HG03354 (cell line): Measurements from ENCODE around the gene WNK1.
"Not testable (repeated sequence)": the region's sequence is repeated elsewhere in the genome, so short reads cannot be mapped to it uniquely, and the experiment has no call there.

Experiments
- ATAC-seq: cut with Tn5 transposase; IDR thresholded peaks from one replicate; pipeline ENCODE4 v1.9.1; 2021; ENCODE audit warnings: mild to moderate bottlenecking; ENCODE audit not compliant: unreplicated experiment, poor library complexity, severe bottlenecking

WNK1 gene

DNA sequence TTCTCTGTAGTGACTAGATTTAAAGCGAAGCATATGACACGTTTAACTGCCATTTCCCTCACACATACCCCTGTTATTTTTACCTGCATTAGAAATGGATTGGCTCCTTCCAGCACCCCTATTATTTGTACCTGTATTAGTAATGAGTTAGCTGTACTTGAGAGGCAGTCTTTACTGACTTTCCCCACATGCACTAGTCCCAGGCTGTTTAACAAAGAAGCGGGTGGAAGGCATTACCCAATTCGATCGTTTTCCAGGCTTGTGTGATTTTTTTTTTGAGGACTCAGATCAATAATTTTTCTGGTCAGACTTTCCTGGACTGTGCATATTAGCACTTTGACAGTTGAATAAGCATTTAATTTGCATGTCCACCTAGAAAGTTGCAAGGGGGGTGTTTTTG, 150.7 kb downstream of the WNK1 start:
- no peak for ATAC-seq

DNA sequence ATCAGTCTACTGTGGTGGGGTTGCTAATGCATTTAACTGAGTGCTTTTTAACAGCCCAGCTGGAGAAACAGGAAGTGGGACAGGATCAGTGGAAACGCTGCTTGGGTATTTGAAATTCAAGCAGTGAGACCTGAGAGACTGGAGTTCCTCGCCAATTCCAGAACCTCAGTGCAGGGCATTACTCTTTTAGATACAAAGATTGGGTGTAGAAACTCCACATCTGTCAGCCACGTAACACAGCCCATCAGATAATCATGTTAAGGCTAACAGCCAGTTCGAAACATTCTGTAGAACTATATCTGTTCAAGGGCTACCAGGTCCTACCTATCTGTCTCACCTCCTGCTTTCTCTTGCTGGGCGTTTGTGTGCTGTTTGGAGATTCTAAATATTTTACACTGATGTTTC, 151.6 kb downstream of the WNK1 start:
- ATAC-seq = no peak

DNA sequence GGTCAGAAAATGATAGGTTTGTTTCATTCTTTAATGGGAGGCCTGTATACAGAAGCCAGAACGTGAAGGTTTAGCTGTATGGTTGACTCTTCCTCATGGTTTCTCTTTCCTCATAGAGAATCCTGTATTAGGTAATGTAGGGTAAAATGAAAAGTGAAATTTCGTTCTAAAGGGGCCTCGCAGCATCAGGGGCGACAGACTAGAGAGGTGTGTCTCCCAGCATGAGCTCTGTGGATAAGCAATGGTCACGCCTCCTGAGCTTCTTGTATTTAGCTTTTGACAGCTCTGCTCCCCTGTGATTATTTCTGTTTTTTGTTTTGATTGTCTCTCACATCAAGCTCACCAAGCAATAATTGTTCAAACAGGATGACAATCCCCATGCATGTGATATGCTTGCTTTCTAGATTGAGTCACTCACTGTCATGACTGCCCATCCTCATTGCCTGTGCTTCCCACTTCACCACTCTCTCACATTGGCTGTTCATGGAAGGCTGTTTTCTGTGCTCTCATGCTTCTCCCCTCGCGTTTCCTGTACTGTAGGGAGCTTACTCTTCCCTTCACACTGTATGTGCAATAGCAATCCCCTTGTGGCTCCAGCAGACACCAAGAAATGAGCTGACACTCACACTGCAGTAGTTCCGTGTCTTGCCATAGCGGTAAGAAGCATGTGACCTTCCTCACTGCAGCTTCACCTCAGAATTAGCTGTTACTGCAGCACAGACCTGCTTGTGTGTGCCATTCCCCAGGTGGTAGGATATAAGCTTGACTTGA, 153.1 kb downstream of the WNK1 start:
- ATAC-seq = no peak

DNA sequence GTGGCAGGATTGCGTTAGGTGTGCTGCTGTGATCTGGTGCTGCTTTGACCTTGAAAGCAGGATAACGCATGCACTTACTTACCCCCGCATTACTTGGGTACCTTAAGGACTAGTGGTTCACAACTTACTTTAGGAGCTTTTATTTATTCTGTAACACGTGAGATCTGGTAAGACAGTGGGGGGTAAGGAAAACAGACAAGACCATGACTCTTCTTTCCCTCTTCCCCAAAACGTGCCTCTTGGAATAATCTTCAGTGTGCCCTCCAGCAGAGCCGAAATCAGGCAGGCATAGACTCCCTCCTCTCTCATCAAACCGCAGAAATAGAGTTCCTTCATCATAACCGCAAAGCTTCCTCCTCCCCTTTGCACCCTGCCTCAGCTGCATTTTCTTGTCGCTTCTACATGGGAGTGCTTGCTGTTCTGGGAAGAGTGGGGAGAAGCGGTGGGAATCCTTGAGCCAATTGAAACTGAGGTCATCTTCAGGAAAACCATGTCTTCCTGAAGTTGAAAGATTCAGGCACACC, 153.7 kb downstream of the WNK1 start:
- ATAC-seq = no peak

DNA sequence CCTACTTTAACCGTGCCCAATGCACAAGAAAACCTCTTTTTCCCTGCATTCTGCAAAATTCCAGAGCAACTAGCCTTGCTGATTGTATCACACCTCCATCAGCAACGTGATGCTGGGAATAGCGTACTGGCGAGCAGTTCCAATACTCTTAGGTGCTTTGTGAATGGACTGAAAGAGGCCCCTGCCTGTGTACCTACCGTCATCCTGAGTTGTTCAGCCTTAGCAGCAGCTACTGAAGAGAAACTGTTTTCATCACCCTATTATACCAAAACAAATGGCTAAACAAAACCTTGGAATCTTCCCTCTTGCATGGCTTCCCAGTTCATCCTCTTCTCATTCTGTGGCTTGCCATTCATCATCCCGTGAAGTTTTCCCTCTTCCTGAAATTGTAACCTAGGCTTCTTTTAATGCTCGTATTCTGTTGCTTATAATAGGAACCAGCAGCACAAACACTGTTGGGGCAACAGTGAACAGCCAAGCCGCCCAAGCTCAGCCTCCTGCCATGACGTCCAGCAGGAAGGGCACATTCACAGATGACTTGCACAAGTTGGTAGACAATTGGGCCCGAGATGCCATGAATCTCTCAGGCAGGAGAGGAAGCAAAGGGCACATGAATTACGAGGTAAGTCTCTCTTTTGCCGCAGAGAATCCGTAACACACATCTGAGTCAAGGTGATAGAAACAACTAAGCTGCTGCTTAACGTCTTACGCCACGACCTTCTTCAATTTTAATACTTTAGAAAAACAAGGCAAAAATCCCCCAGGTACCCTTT, 155.2 kb downstream of the WNK1 start:
- no peak for ATAC-seq

DNA sequence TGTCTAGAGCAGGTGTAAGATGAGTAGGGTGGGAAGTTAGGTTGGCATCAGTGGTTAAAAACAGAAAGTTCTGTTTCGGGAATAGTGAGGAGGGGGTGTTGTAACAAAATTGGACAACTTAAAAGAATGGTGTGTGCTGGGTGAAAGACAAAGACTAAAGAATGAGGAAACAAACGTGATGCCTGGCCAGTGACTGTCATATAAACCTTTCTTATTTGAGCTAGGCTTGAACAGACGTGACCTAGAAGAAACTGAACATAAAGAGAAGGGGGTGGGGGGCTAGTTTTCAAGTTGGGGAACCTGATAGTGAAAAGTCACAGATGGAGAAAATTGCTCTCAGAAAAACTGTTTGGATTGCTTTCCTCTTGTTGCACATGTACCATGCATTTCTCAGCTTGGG, 157.5 kb downstream of the WNK1 start:
- no peak for ATAC-seq

DNA sequence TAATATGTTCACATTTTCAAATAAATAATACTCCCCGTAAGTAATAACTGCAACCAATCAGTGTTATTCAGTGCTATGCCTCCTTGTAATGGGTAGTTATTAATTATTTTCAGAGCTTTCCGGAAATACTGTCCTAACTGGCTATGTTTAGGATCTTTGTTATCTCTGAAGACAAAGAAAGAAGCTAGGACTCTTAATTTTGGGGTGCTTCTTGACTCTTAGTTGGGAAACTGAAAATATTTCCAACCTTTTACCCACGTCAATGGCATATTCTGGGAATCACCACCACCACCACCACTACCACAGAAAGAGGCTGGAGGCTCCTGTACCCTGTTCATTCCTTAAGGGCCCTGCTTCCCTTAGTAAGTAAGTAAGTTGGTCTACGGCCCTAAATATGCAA, 158.0 kb downstream of the WNK1 start:
- no peak for ATAC-seq

DNA sequence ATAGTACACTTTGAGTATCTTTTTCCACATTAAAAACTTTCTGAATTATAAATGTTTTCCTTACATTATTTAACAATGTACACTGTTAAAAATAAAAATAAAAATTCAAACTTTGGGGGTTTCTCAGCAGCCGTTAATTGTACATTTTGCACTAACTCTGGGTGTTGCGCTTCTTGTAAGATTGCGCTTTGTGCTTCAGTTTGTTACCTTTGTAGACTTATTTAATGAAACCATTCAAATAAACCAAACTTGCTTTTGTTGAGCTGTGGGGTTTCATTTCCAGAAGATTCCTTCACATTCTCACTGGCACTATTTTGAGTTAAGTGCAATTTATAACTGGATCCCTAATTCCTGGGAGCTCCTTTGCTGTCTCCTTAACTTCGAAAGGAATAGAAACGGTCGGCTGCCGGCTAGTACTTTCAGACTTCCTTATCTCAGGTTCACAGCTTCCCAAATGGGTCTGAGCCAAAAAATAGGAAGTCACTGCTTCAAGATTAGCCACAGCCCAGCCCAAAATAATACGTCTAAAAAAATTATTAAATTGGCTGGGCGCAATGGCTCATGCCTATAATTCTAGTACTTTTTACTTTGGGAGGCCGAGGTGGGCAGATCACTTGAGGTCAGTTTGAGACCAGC, 158.9 kb downstream of the WNK1 start:
- no peak for ATAC-seq

DNA sequence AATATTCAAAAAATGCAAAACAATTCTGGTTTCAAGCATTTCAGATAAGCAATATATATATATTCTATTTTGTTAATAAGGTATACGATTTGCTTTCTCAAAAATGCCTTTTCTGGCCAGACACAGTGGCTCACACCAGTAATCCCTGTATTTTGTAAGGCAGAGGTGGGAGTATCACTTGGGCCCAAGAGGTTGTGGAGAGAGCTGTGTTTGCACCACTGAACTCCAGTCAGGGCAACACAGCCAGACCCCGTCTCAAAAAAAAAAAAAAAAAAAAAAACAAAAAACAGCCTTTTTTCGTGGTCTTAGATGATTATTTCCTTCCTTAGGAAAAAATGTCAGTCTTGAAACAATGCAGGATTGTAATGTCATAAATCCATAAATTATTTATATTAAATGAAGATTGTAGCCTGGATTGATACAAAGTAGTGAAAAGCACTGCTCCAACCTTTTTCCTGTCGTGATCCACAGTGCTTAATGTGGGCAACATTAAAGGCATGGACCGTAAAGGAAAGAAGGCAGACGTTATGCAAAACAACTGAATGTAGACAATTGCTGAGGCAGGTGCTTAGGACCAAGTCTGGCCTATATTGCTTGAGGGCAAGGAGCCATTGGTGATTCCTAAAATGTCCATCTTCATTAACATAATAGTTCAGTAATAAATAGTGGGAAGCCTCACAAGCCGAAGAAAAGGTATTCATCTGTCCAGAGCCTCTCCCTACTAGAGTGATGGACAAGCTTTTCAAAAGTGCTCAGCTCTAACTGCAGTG, 160.3 kb downstream of the WNK1 start:
- no peak for ATAC-seq

DNA sequence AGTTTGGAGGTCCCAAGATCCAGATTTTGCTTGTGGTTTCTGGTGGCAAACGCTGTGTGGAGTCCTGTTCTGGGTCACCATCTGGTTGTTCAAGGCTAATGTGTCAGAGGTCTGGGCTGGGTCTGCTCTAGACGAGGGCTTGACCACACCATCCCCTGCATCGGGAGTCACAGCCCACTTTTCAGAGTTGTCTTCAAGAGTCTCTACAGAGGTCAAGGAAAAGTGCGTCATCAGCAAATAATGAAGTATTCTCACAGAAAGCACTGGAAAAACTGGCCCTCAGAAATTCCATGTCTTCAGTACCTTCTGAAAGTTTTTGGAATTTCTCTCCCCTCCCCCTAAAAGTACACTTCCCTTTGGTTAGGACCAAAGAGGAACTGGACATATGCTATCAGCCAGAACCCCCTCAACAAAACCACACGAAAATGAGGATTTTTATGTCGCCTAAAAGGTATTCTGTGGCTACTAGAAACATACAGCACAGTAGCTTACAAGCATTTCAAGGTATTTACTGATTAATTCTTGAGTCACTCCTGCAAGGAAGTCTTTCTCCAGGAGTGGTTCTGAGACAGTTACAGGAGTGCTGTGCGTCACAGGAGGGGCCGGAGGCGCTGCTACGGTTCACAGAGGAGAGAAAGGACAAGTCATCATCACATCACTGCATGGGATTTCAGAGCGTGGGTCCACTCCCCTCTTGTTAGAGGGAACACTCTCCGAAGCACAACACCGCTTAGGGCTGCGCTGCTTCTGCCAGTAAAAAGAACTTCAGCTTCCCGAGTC, 161.7 kb downstream of the WNK1 start:
- no peak for ATAC-seq

DNA sequence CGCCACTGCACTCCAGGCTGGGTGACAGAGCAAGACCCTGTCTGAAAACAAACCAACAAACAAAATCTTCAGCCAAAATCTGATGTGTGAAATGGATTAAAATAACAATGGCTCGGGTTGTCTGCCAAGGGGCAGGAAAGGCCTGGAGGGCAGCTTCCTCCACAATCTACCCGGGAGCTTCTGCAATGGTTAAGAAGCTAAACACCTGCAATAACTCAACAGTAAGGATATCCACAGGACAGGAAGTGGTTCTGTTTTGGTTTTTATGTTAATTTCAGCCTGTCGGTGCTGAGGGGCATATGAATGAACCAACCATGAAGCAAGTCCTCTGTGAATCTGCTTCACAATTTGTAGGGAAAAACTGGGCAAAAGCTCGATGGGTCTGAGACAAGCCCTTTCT, 162.7 kb downstream of the WNK1 start:
- ATAC-seq = no peak

DNA sequence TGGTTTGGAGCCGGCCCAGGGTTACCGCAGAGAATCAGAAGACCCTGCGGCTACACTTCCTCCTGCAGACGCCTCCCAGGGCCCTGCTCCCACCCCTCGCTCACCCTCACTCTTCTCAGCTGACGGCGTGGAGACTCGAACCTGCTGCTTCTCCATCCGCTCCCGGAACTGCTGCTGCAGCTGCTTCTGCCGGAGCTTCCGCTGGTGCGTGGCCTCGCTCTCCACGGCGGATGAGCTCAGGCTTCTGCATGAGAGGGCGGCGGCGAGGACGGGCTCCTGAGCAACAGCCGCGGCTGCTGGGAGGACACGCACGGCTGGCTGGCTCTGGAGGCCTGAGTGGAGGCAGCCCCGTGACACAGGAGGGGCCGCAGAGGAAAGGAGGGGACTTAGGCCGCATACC, 163.9 kb downstream of the WNK1 start:
- no peak for ATAC-seq

DNA sequence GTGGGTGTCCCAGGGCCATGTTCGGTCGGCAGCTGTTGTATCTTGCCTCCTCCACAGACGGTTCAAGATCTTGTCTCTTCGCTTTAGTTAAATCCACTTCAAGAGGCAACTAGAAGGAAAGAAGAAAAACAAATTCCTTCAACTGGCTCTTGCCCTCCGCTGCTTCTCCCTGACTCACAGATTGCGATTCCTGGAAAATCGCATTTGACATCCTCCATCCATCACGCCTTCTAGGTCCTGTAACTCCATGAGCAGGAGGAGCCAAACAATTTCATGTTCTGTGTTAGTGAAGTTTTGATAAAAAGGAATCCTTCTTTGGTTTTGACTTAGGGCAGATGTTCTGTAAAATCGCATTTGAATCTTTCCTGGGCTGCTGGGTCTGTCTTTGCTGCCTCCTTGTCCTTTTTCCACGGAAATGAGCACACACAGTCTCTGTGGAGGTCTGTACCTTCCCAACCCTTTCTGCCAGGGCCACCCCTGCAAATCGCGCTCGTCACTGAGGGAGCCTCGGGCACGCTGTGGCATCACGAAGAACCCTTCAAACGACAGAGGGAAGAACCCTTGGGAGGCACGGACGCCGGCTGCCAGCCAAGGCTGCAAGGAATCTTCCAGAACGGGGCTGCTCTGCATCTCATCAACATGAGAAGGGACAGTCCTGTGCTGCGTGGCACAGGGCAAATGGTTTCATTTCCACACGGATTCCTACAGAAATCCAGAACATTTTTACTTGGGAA, 164.5 kb downstream of the WNK1 start:
- ATAC-seq = no peak

DNA sequence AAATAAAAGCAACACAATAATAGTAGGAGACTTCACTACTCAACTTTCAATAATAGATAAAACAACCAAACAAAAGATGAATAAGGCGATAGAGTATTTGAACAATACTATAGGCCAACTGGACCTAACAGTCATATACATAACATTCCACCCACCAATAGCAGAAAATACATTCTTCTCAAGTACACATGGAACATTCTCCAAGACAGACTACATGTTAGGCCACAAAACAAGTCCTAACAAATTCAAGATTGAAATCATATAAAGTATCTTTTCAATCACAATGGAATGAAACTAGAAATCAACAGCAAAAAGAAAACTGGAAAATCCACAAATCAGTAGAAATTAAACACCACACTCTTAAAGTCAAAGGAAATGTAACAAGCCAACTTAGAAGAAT, 168.3 kb downstream of the WNK1 start:
- no peak for ATAC-seq

DNA sequence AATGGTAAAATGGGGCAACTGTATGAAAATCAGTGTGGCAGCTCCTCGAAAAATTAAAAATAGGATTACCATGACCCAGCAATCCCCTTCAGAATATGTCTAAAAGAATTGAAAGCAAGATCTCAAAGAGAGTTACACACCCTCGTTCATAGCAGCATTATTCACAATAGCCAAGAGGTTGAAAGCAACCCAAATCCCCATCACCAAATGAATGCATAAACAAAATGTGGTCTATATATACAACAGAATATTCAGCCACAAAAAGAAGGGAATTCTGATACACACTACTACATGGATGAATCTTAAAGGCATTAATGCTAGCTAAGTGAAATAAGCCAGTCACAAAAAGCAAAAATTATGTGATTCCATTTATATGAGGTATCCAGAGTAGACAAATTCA, 169.9 kb downstream of the WNK1 start:
- ATAC-seq = no peak

DNA sequence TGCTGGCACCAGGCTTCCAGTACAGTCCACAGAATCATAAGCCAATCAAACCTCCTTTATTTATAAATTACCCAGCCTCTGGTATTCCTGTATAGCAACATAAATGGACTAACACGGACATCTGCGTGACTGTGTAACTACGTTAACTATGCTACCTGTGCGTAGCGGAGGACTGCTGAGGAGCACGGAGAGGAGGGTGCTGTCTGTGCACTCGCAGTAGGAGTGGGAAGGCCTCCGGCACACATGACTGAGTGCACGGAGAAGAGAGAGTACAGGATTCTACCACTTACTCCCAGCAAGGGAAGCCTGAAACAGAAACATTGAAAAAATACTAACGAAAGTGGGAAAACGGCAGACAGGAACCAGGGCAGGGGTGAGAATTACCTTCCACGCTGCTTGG, 174.3 kb downstream of the WNK1 start:
- no peak for ATAC-seq

DNA sequence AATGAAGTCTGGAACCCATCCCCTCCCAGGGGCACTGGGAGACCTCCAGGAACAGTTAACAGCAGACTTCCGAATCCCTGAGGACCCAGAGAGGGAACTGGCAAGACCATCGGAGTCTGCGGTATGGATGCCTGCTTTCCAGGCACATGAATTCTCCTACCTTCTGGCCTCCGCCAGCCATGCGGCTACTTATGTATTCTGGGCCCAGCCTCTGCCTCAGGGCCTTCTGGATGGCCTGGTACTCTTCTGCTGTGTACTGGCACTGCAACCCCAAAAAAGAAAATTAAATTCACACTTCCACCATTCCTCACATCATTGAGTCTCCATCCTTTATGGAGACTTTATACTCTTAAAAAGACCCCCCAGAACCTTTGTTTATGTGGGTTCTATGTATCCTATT, 178.7 kb downstream of the WNK1 start:
- no peak for ATAC-seq

DNA sequence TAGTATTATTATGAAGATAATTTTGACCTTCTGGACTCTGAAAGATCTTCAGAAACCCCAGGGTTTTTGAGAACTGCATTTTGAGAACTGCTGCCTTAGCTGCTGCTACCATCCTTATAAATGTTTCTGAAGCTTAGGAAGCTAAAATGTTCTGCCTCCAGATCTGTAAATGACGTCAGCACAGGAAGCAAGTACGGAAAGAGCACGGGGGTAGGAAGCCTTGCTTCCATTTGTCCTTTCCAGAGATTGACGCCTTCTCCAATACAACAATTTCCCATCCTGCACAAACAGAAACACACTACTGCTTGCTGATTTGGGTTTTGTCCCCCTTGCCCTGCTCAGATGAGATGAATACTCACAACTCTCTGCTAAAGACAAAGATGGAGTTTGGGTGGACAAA, 179.2 kb downstream of the WNK1 start:
- no peak for ATAC-seq

DNA sequence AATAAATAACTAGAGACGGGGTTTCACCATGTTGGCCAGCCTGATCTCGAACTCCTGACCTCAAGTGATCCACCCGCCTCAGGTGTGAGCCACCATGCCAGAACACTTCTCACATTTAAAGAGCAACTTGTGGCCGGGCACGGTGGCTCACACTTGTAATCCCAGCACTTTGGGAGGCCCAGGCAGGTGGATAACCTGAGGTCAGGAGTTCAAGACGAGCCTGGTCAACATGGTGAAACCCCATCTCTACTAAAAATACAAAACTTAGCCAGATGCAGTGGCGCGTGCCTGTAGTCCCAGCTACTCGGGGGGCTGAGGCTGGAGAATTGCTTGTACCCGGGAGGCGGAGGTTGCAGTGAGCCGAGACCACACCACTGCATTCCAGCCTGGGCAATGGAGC, 183.5 kb downstream of the WNK1 start:
- ATAC-seq = not testable (repeated sequence)
